Stimulated activated CD4-positive, alpha-beta T cell treated with anti-CD3 and anti-CD28 coated beads, Interleukin-2, amount 100 ng/mL, for 4 hours (primary cell): Measurements from ENCODE around the gene SRRM2.
A peak's percentile ranks its signal among the peaks of the same experiment; 100 is the strongest.

ENCODE experiments used
- DNase-seq: peaks from one replicate; pipeline ENCODE4 v3.0.0-alpha.2; 2020; ENCODE audit warnings: low read depth

SRRM2 gene

DNA sequence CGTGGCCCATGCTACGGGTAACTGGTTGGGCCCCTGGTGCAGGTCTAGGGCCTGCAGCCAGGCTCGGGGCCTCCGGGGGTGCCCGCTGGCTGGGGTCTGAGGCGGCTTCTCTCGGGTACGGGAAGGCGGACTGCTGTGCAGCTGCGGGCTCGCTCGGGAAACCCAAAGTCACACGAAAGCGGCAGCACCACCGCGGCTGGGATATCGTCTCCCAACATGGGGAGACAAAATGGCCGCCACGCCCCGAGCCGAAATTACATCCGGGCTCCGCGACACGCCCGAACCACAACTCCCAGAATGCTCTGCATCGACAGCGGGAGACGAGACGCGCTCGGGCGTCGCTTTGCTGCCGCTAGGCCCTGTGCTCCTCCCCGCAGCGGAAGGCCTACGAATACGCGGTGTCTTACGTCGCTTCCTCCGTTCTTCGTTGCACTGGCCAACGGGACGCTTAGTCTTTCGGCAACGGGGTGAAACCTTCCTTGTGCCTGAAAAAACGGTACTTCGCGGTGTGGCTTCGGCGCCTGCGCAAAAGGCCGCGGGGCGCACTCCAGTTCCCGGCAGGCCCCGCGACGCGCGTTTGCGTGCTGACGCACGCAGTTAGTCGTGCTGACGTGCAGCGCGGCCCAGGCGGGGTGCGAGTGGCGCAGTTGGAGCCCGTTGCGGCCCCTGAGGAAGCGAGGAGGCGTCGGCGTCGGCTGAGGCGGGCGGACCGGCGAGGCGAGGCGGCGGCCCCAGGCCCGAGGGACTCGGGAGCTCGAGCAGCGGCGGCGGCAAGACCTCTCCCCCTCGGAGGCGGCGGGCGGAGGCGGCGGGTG lies at the start of gene SRRM2:
Gene SRRM2 (plus strand): TSS at position 604 of the 815 bp plus-strand sequence. CDS start 3,727 bp downstream, outside the sequence.
- peak; percentile 88 for DNase-seq

DNA sequence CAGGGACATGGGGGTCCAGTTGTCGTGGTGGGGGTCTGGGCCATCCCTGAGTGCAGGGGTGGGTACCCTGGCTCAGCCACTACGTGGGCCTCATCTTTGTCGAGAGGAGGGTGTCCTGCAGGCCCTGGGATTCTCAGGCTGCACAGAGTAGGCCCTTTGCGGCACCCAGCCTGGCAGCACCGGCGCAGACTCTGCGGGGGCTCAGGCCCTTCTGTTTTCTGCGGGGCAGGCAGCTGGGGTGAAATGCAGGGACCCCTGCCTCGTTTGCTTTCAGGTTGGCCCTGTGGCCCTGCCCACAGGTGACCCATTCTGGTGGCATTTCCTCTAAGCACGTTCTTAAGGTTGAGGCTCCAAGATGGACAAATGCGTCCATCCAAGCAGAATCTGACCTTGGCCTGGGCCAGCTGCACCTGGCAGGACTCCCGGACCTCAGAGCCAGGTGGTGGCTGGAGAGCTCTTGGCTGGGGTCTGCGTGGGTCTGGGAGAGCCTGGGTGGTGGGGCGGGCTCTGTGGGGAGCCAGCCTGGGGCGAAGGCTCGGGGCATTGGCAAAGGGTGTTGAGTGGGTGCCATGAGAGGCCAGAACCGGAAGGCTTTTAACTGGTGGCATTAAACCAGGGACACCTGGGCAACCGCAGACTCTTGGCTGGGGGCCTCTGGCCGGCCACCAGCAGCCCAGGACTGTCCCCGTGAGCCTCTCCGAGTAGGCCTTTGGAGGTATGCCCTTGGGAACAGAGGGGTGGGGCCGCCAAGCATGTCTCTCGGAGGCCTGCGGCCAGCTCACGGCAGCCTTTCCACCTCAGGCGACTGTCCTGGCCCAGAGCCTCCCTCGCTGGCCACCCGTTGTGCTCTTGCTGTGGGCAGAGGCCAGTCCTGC lies 49.3 kb upstream of the SRRM2 start:
- no peak for DNase-seq

DNA sequence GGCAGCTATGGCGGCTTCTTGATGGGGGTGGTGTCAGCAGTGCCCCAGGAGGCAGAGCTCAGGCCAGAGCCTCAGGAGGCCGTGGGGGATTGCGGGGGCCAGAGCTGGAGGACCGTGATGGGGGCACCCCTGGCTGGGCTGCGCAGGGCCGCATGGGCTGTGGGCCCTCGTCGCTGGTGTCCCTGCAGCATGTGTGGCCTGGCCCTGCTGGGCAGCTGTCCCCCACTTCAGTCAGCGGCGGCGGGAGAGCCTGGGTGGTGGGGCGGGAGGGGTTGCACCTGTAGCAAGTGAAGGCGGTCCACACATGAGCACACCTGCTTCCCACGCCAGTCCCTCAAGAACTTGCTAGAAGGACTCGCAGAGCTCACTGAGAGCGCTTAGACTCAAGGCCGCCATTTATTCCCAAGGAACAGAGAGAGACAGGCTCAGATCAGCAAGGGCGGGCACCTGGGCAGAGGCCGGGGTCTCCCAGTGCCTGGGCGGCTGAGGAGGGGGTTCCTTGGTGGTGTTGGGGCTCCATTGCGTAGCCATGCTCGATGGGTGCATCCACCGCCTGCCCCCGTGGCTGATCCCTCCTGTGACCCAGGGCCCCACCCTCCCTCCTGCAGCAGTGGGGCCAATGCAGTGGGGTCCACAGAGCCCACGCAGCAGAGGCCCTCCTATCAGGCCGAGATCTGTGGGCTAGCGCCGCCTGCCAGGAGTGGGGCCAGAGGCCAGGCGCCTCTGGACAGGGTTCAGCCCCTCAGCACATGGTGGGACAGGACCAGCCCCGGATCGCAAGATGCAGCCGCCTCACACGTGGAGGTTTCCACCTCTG lies 48.1 kb upstream of the SRRM2 start:
- no peak for DNase-seq

DNA sequence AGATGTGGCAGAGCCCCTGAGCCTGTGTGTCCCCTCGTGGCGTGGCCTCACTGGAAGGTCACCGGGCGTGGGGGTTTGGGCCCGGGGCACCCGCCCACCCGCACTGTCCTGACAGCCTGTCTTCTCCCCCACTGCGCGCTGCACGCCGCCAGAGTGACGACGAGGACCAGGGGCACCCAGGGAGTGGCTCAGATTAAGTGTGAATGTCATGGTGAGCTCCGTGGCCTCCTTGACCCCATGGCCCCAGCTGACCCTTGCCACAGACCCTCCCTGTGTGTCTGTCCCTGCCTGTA lies 47.5 kb upstream of the SRRM2 start:
- DNase-seq, result no peak

DNA sequence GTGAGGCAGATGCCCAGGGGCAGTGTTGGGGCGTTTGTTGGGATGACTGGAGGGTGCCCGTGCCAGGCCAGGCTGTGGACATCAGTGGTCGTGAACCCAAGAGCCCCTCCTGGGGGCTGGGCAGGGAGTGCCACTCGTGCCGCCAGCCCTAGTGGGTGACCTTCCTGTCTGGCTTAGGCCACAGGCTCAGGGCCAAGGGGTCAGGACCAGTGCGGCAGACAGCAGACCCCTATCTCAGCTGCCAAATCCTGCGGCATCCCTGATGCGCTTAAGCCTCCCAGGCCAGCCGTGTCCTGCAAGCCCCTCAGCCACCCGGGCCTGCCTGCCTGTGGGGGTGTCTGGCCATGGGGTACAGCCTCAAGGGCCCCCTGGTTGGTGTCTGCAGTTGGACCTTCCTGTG lies 47.1 kb upstream of the SRRM2 start:
- DNase-seq, result no peak

DNA sequence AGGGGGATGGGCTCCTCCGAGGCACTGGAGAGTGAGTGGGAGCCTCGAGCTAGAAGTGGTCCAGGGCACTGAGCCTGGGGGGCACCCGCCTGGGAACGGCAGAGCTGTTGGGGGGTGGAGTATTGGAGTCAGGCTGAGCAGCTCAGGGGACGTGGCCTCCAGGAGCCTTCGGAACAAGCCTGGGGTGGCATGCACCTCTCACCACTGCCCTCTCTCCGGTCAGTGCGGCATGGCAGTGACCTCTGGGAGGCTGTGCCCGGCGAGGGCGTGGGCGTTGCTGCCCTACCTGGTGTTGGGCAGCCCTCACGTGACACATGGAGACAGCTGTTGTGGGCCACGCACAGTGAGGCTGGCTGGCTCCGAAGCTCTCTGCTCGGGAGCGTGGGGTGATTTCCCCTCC lies 46.4 kb upstream of the SRRM2 start:
- no peak for DNase-seq

DNA sequence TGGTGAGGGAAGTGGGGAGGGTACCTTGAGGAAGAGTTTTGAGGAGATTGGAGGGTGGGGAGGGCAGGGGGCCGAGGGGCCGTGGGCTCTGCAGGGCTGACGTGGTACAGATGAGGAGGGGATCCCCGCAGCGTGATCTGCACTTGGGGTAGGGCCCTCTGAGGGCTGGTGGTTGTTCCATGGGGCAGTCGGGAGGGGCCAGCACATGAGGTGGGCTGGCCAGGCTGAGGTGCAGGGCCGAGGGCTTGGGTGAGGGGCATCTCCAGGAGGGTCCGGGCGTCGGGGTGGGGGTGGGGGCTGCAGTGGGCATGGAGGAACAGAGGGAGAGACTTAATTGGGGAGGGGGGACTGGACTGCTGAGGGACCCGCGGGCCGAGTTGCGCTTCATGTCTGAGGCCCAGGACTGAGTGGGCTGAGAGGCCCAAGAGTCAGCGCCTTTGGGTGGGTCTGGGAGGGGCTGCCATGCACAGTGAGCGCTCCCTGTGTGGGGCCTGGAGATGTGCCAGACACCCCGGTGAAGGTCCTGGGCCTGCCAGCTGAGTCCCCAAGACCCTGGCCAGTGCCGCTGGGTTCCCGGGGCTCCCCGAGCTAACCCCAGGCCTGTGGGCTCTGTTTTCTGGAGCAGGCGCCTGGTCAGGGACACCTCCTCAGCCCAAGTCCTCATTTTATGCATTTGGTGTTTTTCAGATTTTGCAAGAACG lies 45.7 kb upstream of the SRRM2 start:
- no peak for DNase-seq

DNA sequence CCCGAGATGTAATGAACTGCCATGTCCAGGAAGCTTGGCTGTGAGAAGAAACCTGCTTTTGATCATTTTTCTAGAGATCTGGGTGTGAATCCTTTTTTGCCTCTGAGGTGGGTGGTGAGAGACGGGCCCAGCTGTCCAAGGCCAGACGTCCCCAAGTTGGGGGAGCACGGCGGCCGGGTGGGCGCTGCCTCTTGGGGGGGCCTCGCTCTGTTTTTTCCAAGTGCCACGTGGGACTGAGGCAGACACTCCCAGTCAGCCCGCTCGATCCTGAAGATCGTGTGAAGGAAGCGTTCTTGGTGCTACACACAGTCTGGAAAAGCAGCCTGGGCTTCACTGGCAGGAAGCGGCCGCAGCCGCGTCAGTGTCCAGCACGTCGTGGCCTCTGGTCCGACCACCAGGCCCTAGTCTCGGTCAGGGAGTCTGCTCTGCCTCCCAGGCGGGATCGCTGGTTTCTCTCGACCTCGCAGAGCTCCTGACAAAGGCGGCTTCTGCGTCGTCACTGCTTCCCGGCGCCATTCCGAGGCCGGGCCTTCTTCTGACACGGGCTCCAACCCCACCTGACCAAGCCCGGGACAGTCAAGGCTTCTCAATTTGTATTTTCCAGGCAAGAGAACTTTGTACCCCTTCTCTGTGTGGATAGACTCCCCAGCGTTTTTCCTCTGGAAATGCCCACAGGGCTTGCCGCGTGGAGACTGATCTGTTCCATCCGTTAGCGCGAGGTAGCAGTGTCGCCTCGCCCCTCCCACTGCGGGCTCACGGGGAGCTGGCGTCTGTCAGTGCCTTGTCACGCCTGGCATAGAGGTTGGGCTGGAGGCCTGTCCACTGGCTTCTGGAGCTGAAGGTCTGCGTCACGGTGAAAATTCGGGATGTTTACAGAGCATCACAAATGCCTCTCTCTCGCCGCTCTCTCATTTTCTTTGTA lies 44.8 kb upstream of the SRRM2 start:
- DNase-seq, result no peak

DNA sequence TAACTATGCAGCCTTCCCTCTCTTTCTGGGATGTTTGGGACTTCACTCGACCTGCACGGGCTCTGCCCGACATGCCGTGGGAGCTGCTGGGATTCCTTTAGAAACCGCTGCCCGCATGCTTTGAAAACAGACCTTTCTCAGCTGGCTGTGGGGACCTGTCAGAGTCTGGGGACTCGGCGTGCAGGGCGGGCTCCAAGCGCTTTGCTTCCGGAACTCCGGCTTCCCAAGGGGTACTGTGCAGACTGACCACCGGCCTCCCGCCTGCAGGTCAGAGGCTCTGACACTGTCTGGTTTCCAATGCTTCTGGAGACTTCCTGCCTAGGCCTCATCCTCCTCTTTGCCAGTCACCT lies 44.2 kb upstream of the SRRM2 start:
- DNase-seq, result no peak

DNA sequence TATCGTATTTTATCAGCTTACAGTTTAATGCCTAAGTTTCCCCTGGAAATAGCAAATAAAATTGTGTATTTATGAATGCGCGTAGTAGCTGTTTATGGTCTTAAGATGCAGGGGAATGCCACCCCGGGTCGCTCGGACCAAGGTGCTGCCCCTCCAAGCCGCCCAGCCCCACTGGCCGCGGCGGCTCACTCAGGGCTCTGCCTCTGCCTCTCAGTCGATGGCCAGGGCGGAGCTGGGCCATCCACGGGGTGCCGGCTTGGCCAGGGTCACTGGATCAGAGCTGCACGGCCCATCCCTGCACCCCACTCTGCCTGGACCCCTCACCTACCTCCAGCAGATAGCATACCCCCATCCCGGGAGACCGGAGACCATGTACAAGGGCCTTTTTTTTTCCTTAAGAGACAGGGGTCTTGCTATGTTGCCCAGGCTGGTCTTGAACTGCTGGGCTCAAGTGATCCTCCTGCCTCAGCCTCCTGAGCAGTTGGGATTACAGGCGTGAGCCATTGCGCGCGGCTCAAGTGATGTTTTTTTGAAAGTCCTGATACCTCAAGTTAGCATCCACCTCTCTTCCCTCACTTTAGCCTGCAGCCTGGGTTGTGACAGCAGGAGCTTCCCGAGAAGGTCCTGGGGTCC lies 43.4 kb upstream of the SRRM2 start:
- no peak for DNase-seq

DNA sequence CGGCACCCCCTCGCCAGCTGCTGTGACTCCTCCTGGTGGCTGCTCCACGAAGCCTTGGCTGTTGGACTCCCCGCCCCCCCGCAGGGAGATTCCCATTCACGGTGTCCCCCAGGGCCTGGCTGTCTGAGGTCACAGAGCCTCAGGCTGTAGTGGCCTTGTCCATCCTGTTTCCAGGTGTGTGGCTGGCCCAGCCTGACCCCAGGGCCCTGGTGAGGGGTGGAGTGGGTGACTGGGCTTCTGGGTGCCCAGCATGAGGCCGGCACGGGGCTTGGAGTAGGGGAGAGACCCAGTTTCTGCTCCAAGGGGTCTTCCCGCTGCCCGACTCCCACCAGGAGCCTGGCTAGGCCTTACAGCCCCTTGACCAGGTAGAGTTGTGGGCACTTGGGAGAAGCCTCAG lies 42.9 kb upstream of the SRRM2 start:
- DNase-seq, result no peak

DNA sequence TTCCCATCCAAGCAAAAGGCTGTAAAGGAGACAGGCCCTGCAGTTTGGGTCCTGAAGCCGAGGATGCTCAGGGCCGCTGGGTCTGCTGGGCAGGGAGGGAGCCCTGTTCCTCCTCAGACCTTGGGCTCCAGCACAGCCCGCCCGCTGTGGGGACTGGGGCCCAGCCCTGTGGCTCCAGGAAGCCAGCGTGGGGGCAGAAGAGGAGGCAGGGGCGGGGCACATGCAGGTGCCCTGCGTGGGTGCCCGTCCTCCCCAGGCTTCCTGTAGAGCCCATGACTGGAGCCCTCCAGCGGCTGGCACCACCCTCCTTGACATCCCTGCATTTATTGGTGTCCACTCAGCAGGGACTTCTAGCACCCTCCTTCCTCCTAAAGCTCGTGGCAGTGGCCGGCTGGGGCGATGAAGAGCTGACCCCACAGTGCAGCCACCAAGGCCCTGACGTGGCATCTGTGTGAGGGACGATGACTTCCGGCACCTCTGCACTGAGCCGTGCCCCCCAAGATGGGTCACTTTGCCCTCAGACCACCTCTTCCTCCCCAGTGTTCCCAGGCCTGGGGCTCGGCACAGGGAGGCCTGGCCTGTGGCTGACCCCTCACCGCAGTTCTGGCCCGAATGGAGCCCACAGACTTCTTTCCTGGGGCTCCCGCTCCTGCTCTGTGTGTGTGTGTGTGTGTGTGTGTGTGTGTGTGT lies 42.3 kb upstream of the SRRM2 start:
- DNase-seq, result no peak

DNA sequence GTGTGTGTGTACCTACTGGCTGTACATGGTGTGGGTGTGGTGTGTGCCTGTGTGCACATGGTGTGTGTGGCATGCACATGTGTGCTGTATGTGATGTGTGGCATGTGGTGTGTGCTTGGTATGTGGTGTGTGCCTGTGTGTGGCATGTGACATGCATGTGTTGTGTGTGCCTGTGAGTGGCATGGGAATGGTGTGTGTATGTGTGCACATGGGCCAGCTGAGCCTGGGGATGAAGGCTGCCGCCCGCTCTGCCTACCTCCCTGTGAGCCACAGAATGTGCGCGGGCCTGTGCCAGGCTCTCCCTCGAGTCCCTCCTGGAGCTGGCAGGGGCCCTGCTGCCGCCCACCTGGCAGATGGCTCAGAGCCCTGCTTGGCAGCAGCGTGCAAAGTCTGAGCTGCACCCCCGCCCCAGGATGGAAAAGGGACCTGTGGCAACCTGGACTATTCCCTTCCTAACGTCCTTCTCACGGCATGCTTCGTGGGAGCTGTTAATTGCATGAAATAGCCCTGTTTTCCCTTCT lies 41.7 kb upstream of the SRRM2 start:
- DNase-seq, result no peak

DNA sequence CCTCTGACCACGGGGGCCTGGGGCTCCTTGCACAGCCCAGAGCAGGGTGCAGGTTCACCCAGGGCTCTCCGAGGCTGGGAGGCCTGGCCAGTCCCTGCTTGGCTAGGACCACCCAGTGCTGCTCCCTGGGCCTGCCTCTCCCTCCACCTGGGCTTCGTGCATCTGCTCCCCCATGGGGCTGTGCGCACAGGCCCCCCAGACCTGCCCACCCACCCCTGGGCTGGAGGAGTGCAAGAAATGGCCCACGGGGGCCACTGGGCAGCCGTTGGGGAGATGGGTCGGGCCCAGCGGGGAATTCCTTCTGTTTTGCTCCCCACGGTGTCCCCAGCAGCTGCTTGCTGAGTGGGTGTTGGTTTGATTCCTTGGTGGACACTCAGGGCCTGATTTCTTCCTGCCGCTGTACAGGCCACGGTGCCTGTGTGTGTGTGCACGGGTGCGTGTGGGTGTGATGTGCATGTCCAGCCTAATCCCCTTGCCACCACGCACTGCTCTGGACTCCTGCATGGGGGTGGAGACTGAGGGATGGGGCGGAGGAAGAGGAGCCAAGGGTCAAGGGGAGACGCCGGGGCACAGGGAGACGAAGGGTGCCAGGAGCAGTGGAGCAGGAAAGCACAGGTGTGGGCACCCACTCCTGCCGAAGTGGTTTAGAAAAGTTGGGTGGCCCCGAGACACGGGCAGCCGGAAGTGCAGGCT lies 40.9 kb upstream of the SRRM2 start:
- DNase-seq, result no peak

DNA sequence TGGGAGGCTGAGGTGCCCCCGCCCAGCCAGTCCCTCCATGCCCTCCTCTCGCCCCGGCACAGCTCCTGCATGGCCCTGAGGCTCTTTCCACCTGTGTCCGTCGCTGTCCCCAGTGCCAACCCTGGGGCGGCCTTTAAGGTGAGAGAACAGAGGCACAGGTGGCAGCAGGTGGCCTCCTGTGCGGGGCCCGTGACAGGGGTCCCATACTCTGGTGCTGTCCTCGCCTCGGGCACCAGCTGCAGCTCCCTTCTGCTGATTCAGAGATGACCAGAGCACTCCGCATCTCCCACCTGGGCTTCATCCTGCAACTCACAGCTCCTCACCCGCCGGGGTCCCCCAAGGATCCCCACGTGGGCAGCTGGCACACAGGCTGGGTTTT lies 40.4 kb upstream of the SRRM2 start:
- DNase-seq, result no peak

DNA sequence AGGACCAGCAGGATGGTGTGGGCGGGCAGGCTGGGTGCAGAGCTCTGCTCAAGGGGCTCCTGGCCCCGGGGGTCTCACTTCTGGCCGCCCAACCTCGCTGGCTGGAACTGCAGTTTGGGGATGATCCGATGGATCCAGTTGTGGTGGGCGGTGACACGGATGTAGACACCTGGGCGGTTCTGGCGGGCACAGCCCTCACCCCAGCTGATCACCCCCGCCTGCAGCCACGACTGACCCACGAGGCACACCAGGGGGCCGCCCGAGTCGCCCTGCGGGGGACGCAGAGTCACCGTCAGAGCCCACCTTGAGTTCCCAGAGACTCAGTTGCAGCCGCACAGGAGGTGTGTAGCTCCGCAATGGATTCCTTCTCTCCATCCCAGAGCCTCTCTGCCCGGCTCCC lies 39.9 kb upstream of the SRRM2 start:
- no peak for DNase-seq

DNA sequence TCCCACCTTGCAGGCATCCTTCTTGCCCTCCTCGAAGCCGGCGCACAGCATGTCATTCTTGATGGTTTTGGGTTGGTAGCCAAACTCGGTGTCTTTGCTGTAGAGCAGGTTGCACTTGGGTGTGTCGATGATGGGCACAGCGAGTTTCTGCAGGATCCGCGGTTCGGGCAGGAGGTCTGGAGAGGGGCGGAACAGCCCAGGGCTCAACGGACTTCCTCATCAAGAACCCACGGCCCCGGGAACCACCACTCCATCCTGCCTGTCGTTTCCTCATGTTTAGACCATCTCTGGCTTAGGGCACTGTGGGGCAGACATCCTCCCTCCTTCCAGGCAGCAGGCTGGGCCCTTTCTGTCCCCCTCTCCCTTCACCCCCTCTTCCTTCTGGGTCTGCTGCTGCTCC lies 38.9 kb upstream of the SRRM2 start:
- no peak for DNase-seq

DNA sequence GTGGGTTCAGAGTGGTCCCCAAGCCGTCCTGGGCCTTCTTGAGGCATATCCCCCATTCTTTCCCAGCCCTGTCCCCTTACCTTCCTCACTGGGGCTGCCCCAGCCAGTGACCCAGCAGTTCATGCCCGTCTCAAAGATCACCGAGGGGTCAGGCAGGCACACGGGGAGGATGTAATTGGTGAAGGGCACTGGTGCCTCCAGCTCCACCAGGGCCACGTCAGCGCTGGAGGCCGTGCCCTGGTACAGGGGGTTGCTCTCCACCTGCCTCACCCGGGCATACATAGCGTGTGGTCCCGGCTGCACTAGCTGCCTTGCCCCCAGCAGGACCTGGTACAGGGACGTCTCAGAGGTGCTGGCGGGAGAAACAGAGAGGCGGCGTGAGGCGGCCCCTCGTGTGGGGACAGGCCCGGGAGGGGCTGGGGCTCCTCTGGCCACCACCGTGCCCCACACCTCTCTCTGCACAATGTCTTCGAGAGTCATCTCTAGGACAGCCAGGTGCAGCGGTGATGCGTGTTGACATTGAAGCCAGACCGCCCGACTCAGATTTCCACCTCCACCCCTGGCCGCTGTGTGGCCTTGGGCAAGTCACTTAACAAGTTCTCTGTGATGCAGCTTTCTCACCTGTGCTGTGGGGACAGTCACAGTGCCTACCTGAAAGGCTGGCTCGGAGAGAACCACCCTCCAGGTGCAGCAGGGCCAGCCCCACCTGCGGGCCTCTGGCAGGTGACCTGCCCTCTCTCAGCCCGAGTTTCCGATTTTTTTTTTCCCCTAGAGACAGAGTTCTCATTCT lies 38.3 kb upstream of the SRRM2 start:
- no peak for DNase-seq
